Astrocyte of the cerebellum (primary cell): ENCODE data around the gene AMDHD1.

Experiments
- DNase-seq: peaks from one replicate; pipeline ENCODE4 v3.0.0-alpha.2; 2011; ENCODE audit warnings: low read depth
- H3K4me3 ChIP-seq: 2 replicates; pipeline ENCODE4 v1.5.1; 2011; ENCODE audit warnings: mild to moderate bottlenecking, low read depth, low read length, moderate library complexity
- CTCF ChIP-seq: IDR thresholded peaks from 2 replicates; pipeline ENCODE4 v1.5.1; 2012; ENCODE audit warnings: low read length, low read depth, moderate library complexity, mild to moderate bottlenecking; ENCODE audit errors: missing control alignments
- in situ Hi-C: cut with HindIII; loops from 2 replicates; pipeline ENCODE4 v1.10.0; 2017; ENCODE audit warnings: low sequenced_read_pairs

The AMDHD1 gene

GRCh38 chr12:95989504-95990123, 46.5 kb downstream of the AMDHD1 start:
- in situ Hi-C loops = no loop called here
- no peak for TF ChIP-seq CTCF

GRCh38 chr12:95990136-95990535, 47.0 kb downstream of the AMDHD1 start:
- no peak for TF ChIP-seq CTCF
- in situ Hi-C loops = no loop called here
- no peak for DNase-seq
- H3K4me3 ChIP-seq = no peak overlapping the region

More at GRCh38 chr12:95989504-95990123, 46.5 kb downstream of the AMDHD1 start:
- DNase-seq = no peak
- H3K4me3 ChIP-seq = no peak overlapping the region

- DNase-seq = no peak
- in situ Hi-C loops = no loop called here
- H3K4me3 ChIP-seq = no peak overlapping the region
- no peak for TF ChIP-seq CTCF
Observed at GRCh38 chr12:95993907-95994306, 50.8 kb downstream of the AMDHD1 start.

GRCh38 chr12:95994476-95994875, 51.3 kb downstream of the AMDHD1 start:
- TF ChIP-seq CTCF = no peak
- no peak overlapping the region for H3K4me3 ChIP-seq
- in situ Hi-C loops = no loop called here
- DNase-seq = no peak

- H3K4me3 ChIP-seq = no peak overlapping the region
- DNase-seq = no peak
- no peak for TF ChIP-seq CTCF
- in situ Hi-C loops = no loop called here
Observed at GRCh38 chr12:95995238-95996031, 52.3 kb downstream of the AMDHD1 start.

GRCh38 chr12:95996034-95996658, 53.0 kb downstream of the AMDHD1 start, which contains the start of gene HAL:
Gene HAL (minus strand): TSS chr12:95996344. CDS start chr12:95995910, 434 bp downstream.
- no peak within 1 kb of the TSS for H3K4me3 ChIP-seq
- no peak for TF ChIP-seq CTCF
- in situ Hi-C loops = no loop called here
- DNase-seq = no peak
